HG03025 (cell line): ENCODE results near the gene C1QL4.

Experiments
- ATAC-seq: cut with Tn5 transposase; IDR thresholded peaks from one replicate; pipeline ENCODE4 v1.9.1; 2021; ENCODE audit warnings: mild to moderate bottlenecking, moderate library complexity; ENCODE audit not compliant: unreplicated experiment, low FRiP score

C1QL4 gene

GRCh38 chr12:49309386-49309785 lies 27.6 kb downstream of the C1QL4 start:
- no peak for ATAC-seq

DNA sequence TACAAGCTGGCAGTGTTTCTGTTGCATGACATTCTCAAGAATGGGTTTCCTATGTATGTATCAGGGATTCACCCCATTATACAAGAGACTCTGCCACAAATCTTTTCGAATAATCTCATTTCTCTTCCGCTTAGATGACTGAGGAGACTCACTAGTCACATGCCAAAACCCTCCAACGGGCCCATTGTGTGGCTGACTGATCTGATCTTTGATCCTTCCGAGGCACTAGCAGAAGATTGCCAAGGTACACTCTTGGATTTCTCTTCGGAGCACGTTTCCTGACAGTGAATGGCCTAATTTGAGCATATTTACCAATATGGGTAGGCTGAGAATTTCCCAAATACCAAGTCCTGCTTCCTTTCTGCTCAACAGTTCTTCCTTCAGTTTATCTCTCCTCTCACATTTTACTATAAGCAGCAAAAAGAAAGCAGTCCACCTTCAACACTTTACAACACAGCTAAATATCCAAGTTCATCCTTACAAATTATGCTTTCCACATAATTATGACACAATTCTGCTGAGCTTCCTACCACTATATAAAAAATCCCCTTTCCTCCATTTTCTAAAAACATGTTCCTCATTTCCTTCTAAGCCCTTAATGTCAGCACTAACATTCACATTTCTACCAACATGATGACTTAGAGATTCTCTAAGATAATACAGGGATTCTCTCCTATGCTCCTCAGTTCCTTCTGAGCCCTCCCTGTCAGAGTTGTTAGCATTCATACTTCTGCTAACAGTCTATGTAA lies 31.1 kb downstream of the C1QL4 start:
- ATAC-seq, result no peak

DNA sequence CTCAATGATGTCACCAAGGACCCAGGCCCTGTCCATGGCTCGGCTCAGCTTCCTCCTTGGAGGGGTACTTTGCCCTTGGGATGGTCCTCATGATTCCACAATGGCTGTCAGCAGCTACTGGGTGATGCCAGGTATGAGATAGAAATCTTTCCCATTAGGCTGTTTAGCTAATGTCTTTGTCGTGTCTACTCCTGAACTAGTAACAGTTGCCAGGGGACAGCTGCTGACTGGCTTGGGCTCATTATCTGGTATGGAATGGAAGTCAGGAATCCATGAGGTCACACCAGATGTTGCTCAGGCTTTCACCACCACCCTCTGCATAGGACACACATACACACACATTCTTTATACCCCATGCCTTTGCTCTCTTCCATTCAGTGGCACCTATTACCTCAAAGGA lies 32.8 kb downstream of the C1QL4 start:
- ATAC-seq, result no peak

DNA sequence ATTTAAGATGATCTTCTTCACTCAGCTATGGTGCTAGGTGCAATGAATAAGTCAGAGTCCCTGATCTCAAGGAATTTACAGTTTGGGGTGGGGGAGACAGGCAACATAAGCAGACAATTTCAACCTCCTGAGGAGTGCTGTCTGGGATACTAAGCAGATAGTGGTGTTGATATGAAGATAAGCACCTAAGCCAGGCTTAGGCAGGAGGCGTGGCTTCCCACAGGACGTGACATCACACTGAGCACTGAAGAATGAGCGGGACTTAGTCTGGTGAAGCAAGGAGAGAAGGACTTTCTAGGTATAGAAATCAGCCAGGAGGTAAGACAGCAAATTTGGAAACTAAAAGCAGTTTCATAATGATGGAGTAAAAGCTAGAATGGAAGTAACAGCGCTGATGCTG lies 35.2 kb downstream of the C1QL4 start:
- no peak for ATAC-seq

DNA sequence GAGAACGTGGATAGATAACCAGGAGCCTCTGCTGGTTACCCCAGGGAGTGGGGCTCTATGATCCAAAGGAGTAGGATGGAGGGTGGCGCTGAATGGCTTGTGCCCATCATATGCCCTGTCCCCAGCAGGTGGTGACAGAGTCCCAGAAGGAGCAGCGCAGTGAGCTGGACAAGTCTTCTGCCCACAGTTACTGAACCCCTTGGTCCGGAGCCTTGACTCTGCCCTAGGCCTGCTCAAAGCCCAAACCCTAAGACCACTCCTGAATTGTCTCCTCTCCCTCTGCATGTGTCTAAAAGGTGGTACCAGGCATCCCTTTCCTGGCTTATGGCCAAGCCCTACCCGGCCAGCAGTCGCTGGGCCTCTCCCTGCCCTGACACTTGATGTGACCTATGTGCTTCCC lies 38.8 kb downstream of the C1QL4 start:
- no peak for ATAC-seq

DNA sequence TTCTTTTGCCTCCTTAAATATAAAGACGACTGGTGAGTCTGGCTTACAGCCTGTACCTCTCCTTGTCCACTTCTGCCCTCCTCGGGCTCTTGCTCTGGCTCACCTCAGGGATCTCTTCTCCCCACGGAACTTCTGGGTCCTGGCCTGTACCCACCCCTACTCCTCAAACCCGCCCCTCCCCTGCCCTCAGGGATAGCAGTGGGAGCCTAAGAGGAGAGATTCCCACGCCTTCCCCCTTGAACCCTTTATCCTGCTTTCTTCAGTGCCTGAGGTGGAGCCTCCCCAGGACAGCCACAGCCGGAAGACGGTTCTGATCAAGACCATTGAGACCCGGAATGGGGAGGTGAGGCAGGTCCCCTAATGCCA lies 39.3 kb downstream of the C1QL4 start:
- ATAC-seq, result no peak

DNA sequence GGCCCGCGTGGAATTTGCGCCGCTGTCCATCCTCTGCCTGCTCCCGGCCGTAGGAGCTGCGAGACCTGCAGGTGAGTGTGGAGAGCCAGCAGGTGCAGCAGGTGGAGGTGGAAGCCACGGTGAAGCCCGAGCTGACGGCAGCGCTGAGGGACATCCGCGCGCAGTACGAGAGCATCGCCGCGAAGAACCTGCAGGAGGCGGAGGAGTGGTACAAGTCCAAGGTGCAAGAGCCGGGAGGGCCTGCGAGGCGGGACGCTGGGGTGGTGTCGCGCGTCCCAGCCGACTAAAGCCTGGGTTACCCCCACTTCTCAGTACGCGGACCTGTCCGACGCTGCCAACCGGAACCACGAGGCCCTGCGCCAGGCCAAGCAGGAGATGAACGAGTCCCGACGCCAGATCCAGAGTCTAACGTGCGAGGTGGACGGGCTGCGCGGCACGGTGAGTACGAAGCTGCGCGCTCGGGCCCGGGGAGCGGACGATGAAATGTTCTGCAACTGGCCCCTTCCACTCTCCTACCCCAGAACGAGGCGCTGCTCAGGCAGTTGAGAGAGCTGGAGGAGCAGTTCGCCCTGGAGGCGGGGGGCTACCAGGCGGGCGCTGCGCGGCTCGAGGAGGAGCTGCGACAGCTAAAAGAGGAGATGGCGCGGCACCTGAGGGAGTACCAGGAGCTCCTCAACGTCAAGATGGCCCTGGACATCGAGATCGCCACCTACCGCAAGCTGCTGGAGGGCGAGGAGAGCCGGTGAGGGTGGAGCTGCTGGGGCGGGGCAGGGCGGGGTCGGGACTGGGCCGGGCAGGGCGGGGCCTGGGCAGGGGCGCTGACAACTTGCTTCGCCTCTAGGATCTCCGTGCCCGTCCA lies 39.9 kb downstream of the C1QL4 start:
- ATAC-seq, result no peak

GRCh38 chr12:49296034-49296835 lies 40.8 kb downstream of the C1QL4 start:
- ATAC-seq, result no peak

DNA sequence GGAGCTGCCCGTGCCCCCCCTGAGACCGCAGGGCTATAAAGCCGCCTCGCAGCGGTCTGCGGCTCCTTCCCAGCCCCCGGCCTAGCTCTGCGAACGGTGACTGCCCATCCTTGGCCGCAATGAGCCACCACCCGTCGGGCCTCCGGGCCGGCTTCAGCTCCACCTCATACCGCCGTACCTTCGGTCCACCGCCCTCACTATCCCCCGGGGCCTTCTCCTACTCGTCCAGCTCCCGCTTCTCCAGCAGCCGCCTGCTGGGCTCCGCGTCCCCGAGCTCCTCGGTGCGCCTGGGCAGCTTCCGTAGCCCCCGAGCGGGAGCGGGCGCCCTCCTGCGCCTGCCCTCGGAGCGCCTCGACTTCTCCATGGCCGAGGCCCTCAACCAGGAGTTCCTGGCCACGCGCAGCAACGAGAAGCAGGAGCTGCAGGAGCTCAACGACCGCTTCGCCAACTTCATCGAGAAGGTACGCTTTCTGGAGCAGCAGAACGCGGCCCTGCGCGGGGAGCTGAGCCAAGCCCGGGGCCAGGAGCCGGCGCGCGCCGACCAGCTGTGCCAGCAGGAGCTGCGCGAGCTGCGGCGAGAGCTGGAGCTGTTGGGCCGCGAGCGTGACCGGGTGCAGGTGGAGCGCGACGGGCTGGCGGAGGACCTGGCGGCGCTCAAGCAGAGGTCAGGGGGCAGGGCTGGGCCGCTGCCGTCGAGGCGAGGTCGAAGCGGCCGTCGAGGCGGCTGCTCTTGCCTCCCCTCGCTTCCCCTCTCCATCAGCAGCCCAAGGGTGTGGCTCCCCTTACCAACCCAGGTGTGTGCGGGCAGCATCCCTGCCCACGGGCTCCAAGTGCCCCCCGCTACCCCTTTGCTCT lies 41.7 kb downstream of the C1QL4 start, which contains the start of gene PRPH:
Gene PRPH, plus strand, starts transcription at position 66 of the 855 bp plus-strand sequence. Its CDS starts 54 bp downstream, at position 120.
- ATAC-seq, result no peak

DNA sequence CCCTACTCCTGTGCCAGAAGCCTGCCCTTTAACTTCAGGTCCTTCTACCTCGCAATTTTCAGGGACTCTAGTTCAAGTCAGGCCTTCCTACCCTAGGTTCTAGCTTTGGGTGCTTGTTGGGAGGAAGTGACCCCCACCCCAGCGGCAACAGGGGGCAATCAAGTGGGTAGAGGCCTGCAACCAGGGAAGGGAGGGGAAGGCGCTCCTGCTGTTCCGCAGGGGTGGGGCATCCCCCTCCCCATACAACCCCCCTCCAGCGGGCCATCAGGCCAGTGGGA lies 42.2 kb downstream of the C1QL4 start:
- no peak for ATAC-seq

GRCh38 chr12:49294086-49294803 lies 42.7 kb downstream of the C1QL4 start:
- no peak for ATAC-seq

- ATAC-seq, result no peak
These were observed 43.7 kb downstream of the C1QL4 start for GRCh38 chr12:49293056-49293956.

GRCh38 chr12:49292729-49293055 lies 44.3 kb downstream of the C1QL4 start:
- no peak for ATAC-seq

GRCh38 chr12:49288922-49289555 lies 47.9 kb downstream of the C1QL4 start:
- no peak for ATAC-seq

DNA sequence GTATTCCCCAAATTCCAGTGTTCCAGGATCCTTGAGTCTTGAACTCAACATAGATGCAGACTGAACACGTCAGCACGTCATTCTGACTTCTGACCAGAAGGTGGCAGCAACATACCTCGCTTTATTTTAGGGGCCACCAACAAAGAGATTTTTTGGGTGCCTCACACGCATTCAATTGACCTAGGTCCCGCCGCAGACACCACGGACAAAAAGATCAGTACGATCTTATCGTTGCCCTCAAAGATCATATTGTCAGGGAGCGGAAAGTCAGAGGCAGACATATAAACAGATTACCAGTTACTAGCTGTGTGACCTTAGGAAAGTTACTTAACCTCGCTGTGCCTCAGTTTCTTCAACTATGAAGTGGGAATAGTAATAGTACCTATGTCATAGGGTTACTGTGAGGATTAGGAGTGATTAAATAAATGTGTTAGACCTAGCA lies 48.6 kb downstream of the C1QL4 start:
- no peak for ATAC-seq

DNA sequence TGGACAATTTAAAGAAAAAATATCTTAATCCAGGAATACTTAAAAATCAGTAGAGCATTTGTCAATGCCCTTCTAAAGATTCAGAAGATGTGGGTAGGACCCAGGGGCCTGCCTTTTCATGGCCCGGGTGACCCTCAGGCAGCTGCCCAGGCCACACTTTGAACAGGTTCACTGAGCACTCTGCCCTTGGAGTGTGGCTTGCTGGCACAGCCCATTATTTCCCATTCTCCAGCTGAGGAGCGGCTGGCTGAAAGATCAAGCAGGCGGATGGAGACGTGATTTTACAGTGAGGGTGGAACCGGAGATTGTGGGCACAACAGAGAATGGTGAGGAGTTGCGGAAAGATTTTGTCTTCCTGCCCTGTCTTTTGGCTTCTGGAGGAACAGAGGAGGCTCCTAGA lies 49.1 kb downstream of the C1QL4 start:
- no peak for ATAC-seq

- ATAC-seq, result no peak
These were observed 52.3 kb downstream of the C1QL4 start for GRCh38 chr12:49284672-49285071.
